Endothelial cell of umbilical vein (primary cell): ENCODE data around the gene LONP2. TPM values are rescaled to one million over a fixed set of nuclear protein-coding genes. Genes with fewer than 3 reads are reported as not detected.
A peak's percentile ranks its signal among the peaks of the same experiment; 100 is the strongest.

Source experiments
- Bru-seq: library from RNA; stranded (reverse); fragments of 400-500 nt; gene quantifications from one replicate; lab custom pipeline; 2021; lab: Mats Ljungman, UMichigan
- BruChase-seq, 2 experiments: library from RNA; stranded (reverse); fragments of 400-500 nt; gene quantifications; one replicate each; lab custom pipeline; 2021; lab: Mats Ljungman, UMichigan
- BruUV-seq: library from RNA; stranded (reverse); fragments of 400-500 nt; replicated peaks from 2 replicates; lab custom pipeline; 2021; lab: Mats Ljungman, UMichigan
- CTCF ChIA-PET: fragments of 300-600, 350-600 bp; sonication (Branson Sonifier 250); formaldehyde crosslinking; loops from one replicate; lab custom pipeline; 2021; ENCODE audit warnings: antibody characterized with exemption, inconsistent platforms; lab: Charles Lee
- POLR2A ChIA-PET: fragments of 300-600, 350-600 bp; sonication (Branson Sonifier 250); formaldehyde crosslinking; loops from one replicate; lab custom pipeline; 2021; ENCODE audit warnings: antibody characterized with exemption, inconsistent platforms; lab: Charles Lee
- DNase-seq: peaks from one replicate; pipeline ENCODE4 v3.0.0-alpha.2; 2011; ENCODE audit warnings: low read depth, low spot score
- FAIRE-seq: peaks from 2 replicates; lab custom pipeline; 2011; peaks lifted over from hg19 to GRCh38; lab: Jason Lieb, UNC
- H2AFZ ChIP-seq: 2 replicates; pipeline ENCODE4 v1.6.0; 2012; ENCODE audit warnings: low read depth, low read length, control low read depth, inconsistent platforms
- H3K27ac ChIP-seq: 2 replicates; pipeline ENCODE4 v1.5.1; 2011; ENCODE audit warnings: low read depth, mild to moderate bottlenecking, control low read depth, low read length, moderate library complexity; ENCODE audit not compliant: insufficient read depth
- H3K27me3 ChIP-seq, 2 experiments: 2 replicates each; pipeline versions ENCODE4 v1.6.0 to v1.6.1; 2011; ENCODE audit warnings: low read length in 2 of 2, mixed read lengths in 1 of 2; ENCODE audit not compliant: control insufficient read depth in 2 of 2, insufficient read depth in 2 of 2
- H3K36me3 ChIP-seq, 2 experiments: 2 replicates in 1 of 2; 3 replicates in 1 of 2; pipeline ENCODE4 v1.5.1; 2011; ENCODE audit warnings: low read length in 2 of 2, mild to moderate bottlenecking in 1 of 2, moderate library complexity in 1 of 2; ENCODE audit not compliant: control insufficient read depth in 2 of 2, insufficient read depth in 2 of 2; ENCODE audit errors: extremely low read depth in 1 of 2
- H3K4me1 ChIP-seq: 3 replicates; pipeline ENCODE4 v1.5.1; 2011; ENCODE audit warnings: mild to moderate bottlenecking, low read length; ENCODE audit not compliant: control insufficient read depth, insufficient read depth; ENCODE audit errors: extremely low read depth
- H3K4me2 ChIP-seq: 2 replicates; pipeline ENCODE4 v1.6.1; 2011; ENCODE audit warnings: low read length, control low read depth, mixed read lengths; ENCODE audit not compliant: insufficient read depth
- H3K4me3 ChIP-seq, 3 experiments: fragments of 200-600 bp in 1 of 3; sonication (generic), shearing (Covaris generic) in 1 of 3; replicated peaks in 1 of 3; 2 replicates each; pipeline ENCODE4 v1.5.1; 2011 to 2016; ENCODE audit warnings: control low read depth in 3 of 3, low read length in 3 of 3, mild to moderate bottlenecking in 2 of 3, inconsistent platforms in 1 of 3, low read depth in 1 of 3, moderate library complexity in 1 of 3; ENCODE audit not compliant: insufficient read depth in 1 of 3
- H3K79me2 ChIP-seq: 2 replicates; pipeline ENCODE4 v1.6.0; 2012; ENCODE audit warnings: low read length, inconsistent platforms; ENCODE audit not compliant: control insufficient read depth, insufficient read depth
- H3K9ac ChIP-seq: replicated peaks from 2 replicates; pipeline ENCODE3; 2011; ENCODE audit warnings: low read length, control low read depth; ENCODE audit not compliant: insufficient read depth; ENCODE audit errors: extremely low read depth
- H3K9me1 ChIP-seq: replicated peaks from 3 replicates; pipeline ENCODE4 v1.6.0; 2011; ENCODE audit warnings: mild to moderate bottlenecking, low read length; ENCODE audit not compliant: control insufficient read depth, insufficient read depth; ENCODE audit errors: extremely low read depth
- H3K9me3 ChIP-seq: replicated peaks from 2 replicates; pipeline ENCODE4 v1.5.1; 2012; ENCODE audit warnings: low read length, inconsistent platforms; ENCODE audit not compliant: control insufficient read depth, insufficient read depth
- H4K20me1 ChIP-seq: replicated peaks from 2 replicates; pipeline ENCODE3; 2011; ENCODE audit warnings: mild to moderate bottlenecking, low read length; ENCODE audit not compliant: control insufficient read depth, insufficient read depth; ENCODE audit errors: extremely low read depth
- MYC ChIP-seq: IDR thresholded peaks from one replicate; pipeline ENCODE4 v1.6.1; 2011; ENCODE audit warnings: mild to moderate bottlenecking, low read depth, low read length
- POLR2A ChIP-seq: IDR thresholded peaks from 2 replicates; pipeline ENCODE4 v1.6.1; 2012; ENCODE audit warnings: low read depth, mild to moderate bottlenecking, control low read depth, low read length
- POLR2AphosphoS5 ChIP-seq: IDR thresholded peaks from 2 replicates; pipeline ENCODE4 v1.6.1; 2012; ENCODE audit warnings: low read depth, mild to moderate bottlenecking, control low read depth, low read length, moderate library complexity; ENCODE audit not compliant: insufficient read depth
- dilution Hi-C: fragments of 300-500 bp; cut with MboI; formaldehyde crosslinking; loops from one replicate; pipeline ENCODE4 v1.15.0; 2019; ENCODE audit warnings: low sequenced_read_pairs; ENCODE audit not compliant: extremely low pct_ligation_motif_present
- intact Hi-C: fragments of 100-400 bp; cut with micrococcal nuclease; formaldehyde crosslinking; loops from one replicate; pipeline ENCODE4 v1.10.0; 2022
- long read RNA-seq: library from polyadenylated mRNA; stranded (forward); transcript quantifications from one replicate; pipeline ENCODE4 v2.0.0, GENCODE V29; 2021
- polyA minus RNA-seq, 3 experiments: library from RNA; depleted of rRNA, polyadenylated mRNA; stranded (reverse); fragments of >200 nt; gene quantifications; 1 replicate in 1 of 3; 2 replicates in 2 of 3; pipeline ENCODE4 v1.2.3, GENCODE V29; 2011
- polyA plus RNA-seq, 4 experiments: library from polyadenylated mRNA; depleted of rRNA in 3 of 4; stranded (reverse) in 3 of 4; unstranded in 1 of 4; fragments of >200 nt; gene quantifications; 2 replicates each; pipeline versions ENCODE4 v1.2.1 to v1.2.3, GENCODE V29; 2011 to 2012; ENCODE audit warnings: missing spikeins in 1 of 4
- total RNA-seq: library from RNA; stranded (reverse); gene quantifications from 2 replicates; pipeline ENCODE4 v1.2.3, GENCODE V29; 2021

LONP2 gene, protein sequence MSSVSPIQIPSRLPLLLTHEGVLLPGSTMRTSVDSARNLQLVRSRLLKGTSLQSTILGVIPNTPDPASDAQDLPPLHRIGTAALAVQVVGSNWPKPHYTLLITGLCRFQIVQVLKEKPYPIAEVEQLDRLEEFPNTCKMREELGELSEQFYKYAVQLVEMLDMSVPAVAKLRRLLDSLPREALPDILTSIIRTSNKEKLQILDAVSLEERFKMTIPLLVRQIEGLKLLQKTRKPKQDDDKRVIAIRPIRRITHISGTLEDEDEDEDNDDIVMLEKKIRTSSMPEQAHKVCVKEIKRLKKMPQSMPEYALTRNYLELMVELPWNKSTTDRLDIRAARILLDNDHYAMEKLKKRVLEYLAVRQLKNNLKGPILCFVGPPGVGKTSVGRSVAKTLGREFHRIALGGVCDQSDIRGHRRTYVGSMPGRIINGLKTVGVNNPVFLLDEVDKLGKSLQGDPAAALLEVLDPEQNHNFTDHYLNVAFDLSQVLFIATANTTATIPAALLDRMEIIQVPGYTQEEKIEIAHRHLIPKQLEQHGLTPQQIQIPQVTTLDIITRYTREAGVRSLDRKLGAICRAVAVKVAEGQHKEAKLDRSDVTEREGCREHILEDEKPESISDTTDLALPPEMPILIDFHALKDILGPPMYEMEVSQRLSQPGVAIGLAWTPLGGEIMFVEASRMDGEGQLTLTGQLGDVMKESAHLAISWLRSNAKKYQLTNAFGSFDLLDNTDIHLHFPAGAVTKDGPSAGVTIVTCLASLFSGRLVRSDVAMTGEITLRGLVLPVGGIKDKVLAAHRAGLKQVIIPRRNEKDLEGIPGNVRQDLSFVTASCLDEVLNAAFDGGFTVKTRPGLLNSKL
- total RNA-seq (35.5 and 38.4 TPM in 2 replicates), polyA plus RNA-seq (13.5 and 13.6 TPM in 2 replicates), polyA minus RNA-seq (68.4 and 75.6 TPM in 2 replicates), Bru-seq, nascent RNA (percentile 83 among the genes with signal in this experiment), BruChase-seq, experiment 1, labeled RNA remaining after a 6-hour chase (percentile 82 among the genes with signal in this experiment), BruChase-seq, experiment 2, labeled RNA remaining after a 2-hour chase (percentile 76 among the genes with signal in this experiment)
- polyA plus RNA-seq (2011; cell fraction: cytosol; rRNA removed), result 12.2 and 13.1 TPM in 2 replicates
- 49.6 and 55.3 TPM in 2 replicates for polyA plus RNA-seq (2011; cell fraction: nucleus; rRNA removed)
- polyA plus RNA-seq (2012), result 25.6 and 28.0 TPM in 2 replicates
- polyA minus RNA-seq (2011; cell fraction: cytosol; rRNA and poly(A)+ RNA removed), result 43.8 TPM
- polyA minus RNA-seq (2011; cell fraction: nucleus; rRNA and poly(A)+ RNA removed), result 49.2 and 55.8 TPM in 2 replicates
- long read RNA-seq, full-length matches to known transcripts, result 55 of 66 reads
- long read RNA-seq, partial matches to known transcripts, result 2 of 66 reads
- long read RNA-seq, other reads (novel, unspliced or antisense), result 9 of 66 reads

DNA sequence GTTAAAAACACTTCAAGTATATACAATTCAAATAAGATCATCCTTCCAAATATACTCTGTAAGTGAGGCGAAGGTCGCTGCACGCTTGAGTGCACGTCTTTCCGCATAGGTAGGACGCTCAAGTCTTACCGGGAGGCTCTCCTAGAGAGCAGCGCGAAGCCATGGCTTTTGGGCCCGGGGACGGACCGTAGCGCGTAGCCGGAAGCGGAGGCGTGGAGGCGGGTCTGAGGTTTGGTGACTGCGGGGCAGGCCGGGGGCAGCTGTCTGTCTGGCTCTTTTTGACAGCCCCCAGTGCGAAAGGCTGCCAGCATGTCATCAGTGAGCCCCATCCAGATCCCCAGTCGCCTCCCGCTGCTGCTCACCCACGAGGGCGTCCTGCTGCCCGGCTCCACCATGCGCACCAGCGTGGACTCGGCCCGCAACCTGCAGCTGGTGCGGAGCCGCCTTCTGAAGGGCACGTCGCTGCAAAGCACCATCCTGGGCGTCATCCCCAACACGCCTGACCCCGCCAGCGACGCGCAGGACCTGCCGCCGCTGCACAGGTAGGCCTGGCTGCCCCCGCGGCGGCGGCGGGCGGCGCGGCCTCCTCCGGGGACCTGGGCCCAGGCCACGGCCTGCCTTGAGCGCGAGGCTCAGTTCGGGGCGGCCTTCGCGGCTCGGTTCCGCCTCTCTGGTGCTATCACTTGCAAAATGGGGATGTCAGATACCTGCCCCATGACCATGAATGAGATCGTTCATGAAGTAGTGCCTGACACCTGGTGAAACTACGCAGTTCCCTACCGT lies at the start of gene LONP2:
LONP2 (plus strand) TSS at position 221 of the 783 bp plus-strand sequence; CDS start at position 310, 89 bp downstream.
- Histone ChIP-seq H2AFZ (peak within 1 kb of the TSS; percentile 98), H3K4me2 (peak within 1 kb of the TSS; percentile 94), H3K9me1 (no peaks in the 10 kb centered on the region), H3K4me3 (peak within 1 kb of the TSS; percentile 51 to 96 (median 70)), H3K9ac (peak within 1 kb of the TSS; percentile 88), H3K27ac (peak within 1 kb of the TSS; percentile 59), H3K27me3 (no peaks in the 10 kb centered on the region), H3K79me2 (peaks cover 49% of the 10 kb centered on the region), H3K9me3 (no peaks in the 10 kb centered on the region), H3K4me1 (peaks cover 9% of the 10 kb centered on the region), H3K36me3 (no peaks in the 10 kb centered on the region), H4K20me1 (peaks cover under 1% of the 10 kb centered on the region)
- BruUV-seq, result no TSS peak
- FAIRE-seq (peak; percentile 68), DNase-seq (peak; percentile 93)
- intact Hi-C loops (loop anchor here (1.0 to 10.0 kb wide), 2 partner anchors 74 to 141 kb away; partner anchors contain the start of gene SIAH1), dilution Hi-C loops (no loop called here)
- CTCF ChIA-PET, result interaction anchor here (1.2 kb wide), 1 partner anchor 1100 kb away, joined by 3 read pairs; the partner anchor contains the start of gene NETO2
- POLR2A ChIA-PET, result no interaction called here
- peak; percentile 77 for TF ChIP-seq POLR2A
- no peak for TF ChIP-seq MYC
- TF ChIP-seq POLR2AphosphoS5, result peak; percentile 78
